ENCODE results near the gene ALDH16A1.
"Not testable (repeated sequence)": the region's sequence is repeated elsewhere in the genome, so short reads cannot be mapped to it uniquely, and the experiment has no call there.

The ALDH16A1 gene

GRCh38 chr19:49472936-49473335 lies 19.9 kb downstream of the ALDH16A1 start:
- Histone ChIP-seq H3K4me3 (ENCODE audit: low read length) (no peak overlapping the region), H3K27ac (ENCODE audit: low read length) (no peak overlapping the region), H3K9ac (ENCODE audit: low read length) (no peak overlapping the region), H3K27me3 (ENCODE audit: control insufficient read depth, insufficient read depth, low read length) (peaks cover 10% of the 10 kb centered on the region), H3K36me3 (ENCODE audit: control insufficient read depth, low read depth, low read length) (peaks cover 8% of the 10 kb centered on the region), H3K9me3 (ENCODE audit: control insufficient read depth, low read depth, low read length) (no peaks in the 10 kb centered on the region), H3K4me1 (ENCODE audit: control insufficient read depth, low read depth, low read length) (peaks cover 8% of the 10 kb centered on the region)

DNA sequence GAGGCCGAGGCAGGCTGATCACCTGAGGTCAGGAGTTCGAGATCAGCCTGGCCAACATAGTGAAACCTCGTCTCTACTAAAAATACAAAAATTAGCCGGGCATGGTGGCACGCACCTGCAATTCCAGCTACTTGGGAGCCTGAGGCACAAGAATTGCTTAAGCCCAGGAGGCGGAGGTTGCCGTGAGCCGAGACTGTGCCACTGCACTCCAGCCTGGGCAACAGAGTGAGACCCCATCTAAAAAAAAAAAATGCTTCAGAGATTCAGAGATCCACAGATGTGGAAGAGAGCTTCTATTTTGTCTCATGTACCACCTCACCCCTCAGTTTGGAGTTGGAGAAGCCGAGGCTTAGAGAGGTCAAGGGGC lies 20.5 kb downstream of the ALDH16A1 start:
- not testable (repeated sequence) for H3K27me3 ChIP-seq (ENCODE audit: control insufficient read depth, insufficient read depth, low read length); H3K9ac ChIP-seq (ENCODE audit: low read length); H3K4me1 ChIP-seq (ENCODE audit: control insufficient read depth, low read depth, low read length); H3K36me3 ChIP-seq (ENCODE audit: control insufficient read depth, low read depth, low read length); H3K9me3 ChIP-seq (ENCODE audit: control insufficient read depth, low read depth, low read length); H3K4me3 ChIP-seq (ENCODE audit: low read length); H3K27ac ChIP-seq (ENCODE audit: low read length)

- Histone ChIP-seq H3K9ac (ENCODE audit: low read length) (no peak within 1 kb of the TSS), H3K27ac (ENCODE audit: low read length) (no peak within 1 kb of the TSS), H3K27me3 (ENCODE audit: control insufficient read depth, insufficient read depth, low read length) (peaks cover 10% of the 10 kb centered on the region), H3K4me3 (ENCODE audit: low read length) (peak within 1 kb of the TSS; percentile 26), H3K9me3 (ENCODE audit: control insufficient read depth, low read depth, low read length) (no peaks in the 10 kb centered on the region), H3K36me3 (ENCODE audit: control insufficient read depth, low read depth, low read length) (peaks cover 8% of the 10 kb centered on the region), H3K4me1 (ENCODE audit: control insufficient read depth, low read depth, low read length) (peaks cover 3% of the 10 kb centered on the region)
Measured at GRCh38 chr19:49473868-49474541, 21.0 kb downstream of the ALDH16A1 start, which contains the start of gene FLT3LG. TSS of gene FLT3LG (plus strand) at chr19:49474215. CDS start at chr19:49474640, 425 bp downstream.

DNA sequence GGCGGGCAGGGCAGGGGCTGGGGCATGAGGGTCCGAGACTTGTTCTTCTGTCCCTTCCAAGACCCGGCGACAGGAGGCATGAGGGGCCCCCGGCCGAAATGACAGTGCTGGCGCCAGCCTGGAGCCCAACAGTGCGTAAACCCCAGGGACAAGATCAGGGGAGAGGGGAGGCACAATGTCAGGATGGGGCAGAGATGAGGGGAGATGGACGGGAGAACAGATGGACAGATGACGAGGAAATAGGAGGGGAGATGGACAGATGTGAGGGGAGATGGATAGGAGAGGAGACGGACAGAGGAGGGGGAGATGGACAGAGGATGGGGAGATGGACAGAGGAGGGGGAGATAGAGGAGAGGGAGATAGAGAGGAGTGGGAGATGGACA lies 21.5 kb downstream of the ALDH16A1 start:
- no peak overlapping the region for H3K4me3 ChIP-seq (ENCODE audit: low read length)
- no peak overlapping the region for H3K9ac ChIP-seq (ENCODE audit: low read length)
- no peak overlapping the region for H3K27ac ChIP-seq (ENCODE audit: low read length)

DNA sequence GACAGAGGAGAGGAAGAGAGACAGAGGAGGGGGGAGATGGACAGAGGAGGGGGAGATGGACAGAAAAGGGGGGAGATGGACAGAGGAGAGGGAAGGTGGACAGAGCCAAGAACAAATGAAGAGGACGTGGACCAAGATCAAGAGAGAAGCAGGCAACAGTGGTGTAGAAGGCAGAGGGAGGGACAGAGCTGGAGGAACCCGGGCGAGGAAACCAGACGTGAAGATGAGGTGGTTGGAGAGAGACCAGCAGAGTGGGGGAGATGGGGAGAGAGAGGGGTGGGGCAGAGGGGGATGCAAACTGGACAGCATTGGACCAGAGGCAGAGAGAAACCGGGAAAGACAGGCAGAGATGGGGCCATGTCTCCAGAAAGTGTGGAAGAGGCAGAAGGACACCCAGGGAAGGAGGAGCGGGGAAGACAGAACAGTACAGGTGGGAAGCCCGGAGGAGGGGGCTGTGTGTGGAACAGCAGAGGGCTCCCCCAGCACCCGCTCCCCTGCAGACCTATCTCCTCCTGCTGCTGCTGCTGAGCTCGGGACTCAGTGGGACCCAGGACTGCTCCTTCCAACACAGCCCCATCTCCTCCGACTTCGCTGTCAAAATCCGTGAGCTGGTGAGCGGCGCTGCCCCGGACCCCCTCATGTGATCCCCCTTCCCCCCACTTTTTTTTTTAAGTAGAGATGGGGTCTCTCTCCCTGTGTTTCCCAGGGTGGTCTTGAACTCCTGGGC lies 22.3 kb downstream of the ALDH16A1 start:
- Histone ChIP-seq H3K36me3 (ENCODE audit: control insufficient read depth, low read depth, low read length) (peaks cover 1% of the 10 kb centered on the region), H3K9me3 (ENCODE audit: control insufficient read depth, low read depth, low read length) (no peaks in the 10 kb centered on the region), H3K4me3 (ENCODE audit: low read length) (no peak overlapping the region), H3K9ac (ENCODE audit: low read length) (no peak overlapping the region), H3K27me3 (ENCODE audit: control insufficient read depth, insufficient read depth, low read length) (peaks cover 10% of the 10 kb centered on the region), H3K4me1 (ENCODE audit: control insufficient read depth, low read depth, low read length) (peaks cover 3% of the 10 kb centered on the region), H3K27ac (ENCODE audit: low read length) (no peak overlapping the region)

More for the DNA sequence above, 21.5 kb downstream of the ALDH16A1 start:
- peaks cover 3% of the 10 kb centered on the region for H3K4me1 ChIP-seq (ENCODE audit: control insufficient read depth, low read depth, low read length)
- peaks cover 8% of the 10 kb centered on the region for H3K36me3 ChIP-seq (ENCODE audit: control insufficient read depth, low read depth, low read length)
- H3K9me3 ChIP-seq (ENCODE audit: control insufficient read depth, low read depth, low read length) = no peaks in the 10 kb centered on the region
- peaks cover 10% of the 10 kb centered on the region for H3K27me3 ChIP-seq (ENCODE audit: control insufficient read depth, insufficient read depth, low read length)

- Histone ChIP-seq H3K36me3 (ENCODE audit: control insufficient read depth, low read depth, low read length) (no peaks in the 10 kb centered on the region), H3K4me3 (ENCODE audit: low read length) (no peak overlapping the region), H3K4me1 (ENCODE audit: control insufficient read depth, low read depth, low read length) (peaks cover 3% of the 10 kb centered on the region), H3K27me3 (ENCODE audit: control insufficient read depth, insufficient read depth, low read length) (peaks cover 10% of the 10 kb centered on the region), H3K27ac (ENCODE audit: low read length) (no peak overlapping the region), H3K9me3 (ENCODE audit: control insufficient read depth, low read depth, low read length) (no peaks in the 10 kb centered on the region), H3K9ac (ENCODE audit: low read length) (no peak overlapping the region)
Measured at GRCh38 chr19:49475995-49476880, 23.2 kb downstream of the ALDH16A1 start.

DNA sequence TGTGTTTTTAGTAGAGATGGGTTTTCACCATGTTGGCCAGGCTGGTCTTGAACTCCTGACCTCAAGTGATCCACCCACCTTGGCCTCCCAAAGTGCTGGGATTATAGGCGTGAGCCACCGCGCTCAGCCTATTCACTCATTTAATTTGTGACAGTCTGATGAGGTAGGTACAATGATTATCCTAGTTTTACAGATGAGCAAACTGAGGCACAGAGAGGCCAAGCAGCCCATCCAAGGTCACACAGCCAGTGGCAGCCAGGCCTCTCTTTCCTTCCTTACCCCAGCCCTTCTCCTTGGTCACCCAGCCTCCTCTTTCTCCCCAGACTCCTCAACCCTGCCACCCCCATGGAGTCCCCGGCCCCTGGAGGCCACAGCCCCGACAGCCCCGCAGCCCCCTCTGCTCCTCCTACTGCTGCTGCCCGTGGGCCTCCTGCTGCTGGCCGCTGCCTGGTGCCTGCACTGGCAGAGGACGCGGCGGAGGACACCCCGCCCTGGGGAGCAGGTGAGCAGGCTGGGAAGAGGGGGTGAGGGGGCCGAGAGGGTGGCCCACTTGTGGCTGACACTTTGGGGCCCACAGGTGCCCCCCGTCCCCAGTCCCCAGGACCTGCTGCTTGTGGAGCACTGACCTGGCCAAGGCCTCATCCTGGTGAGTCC lies 27.1 kb downstream of the ALDH16A1 start:
- Histone ChIP-seq H3K9ac (ENCODE audit: low read length) (no peak overlapping the region), H3K4me1 (ENCODE audit: control insufficient read depth, low read depth, low read length) (peaks cover 3% of the 10 kb centered on the region), H3K27me3 (ENCODE audit: control insufficient read depth, insufficient read depth, low read length) (peaks cover 3% of the 10 kb centered on the region), H3K27ac (ENCODE audit: low read length) (no peak overlapping the region), H3K4me3 (ENCODE audit: low read length) (no peak overlapping the region), H3K9me3 (ENCODE audit: control insufficient read depth, low read depth, low read length) (no peaks in the 10 kb centered on the region), H3K36me3 (ENCODE audit: control insufficient read depth, low read depth, low read length) (no peaks in the 10 kb centered on the region)

DNA sequence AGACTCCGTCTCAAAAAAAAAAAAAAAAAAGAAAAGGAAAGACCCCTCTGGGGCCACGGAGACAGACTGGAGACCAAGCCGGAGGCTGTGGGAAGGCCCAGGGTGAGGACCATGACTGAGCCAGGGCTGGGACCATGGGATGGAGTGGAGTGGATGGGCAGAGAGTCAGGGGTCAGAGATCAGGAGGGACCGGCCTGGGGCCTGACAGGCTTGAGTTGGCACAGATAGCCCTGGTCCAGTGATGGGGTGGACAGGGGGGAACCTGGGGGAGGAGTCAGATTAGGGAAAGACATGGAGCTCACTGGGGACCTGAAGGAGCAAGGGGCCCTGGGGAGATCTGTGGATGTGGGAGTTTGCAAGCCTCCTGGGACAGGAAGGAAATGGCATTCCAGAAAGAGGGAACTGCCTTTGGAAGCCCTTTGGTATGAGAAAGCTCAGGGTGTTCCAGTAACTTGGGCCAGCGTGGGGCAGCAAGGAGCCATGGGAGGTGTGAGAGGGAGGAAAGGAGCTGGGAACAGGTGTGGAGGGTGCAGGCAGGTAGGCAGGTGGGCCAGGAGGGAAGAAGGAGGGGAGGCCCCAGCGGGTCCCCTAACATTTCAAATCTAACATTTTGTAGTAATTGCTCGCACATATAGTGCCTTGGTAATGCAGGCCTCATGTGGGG lies 28.1 kb downstream of the ALDH16A1 start:
- Histone ChIP-seq H3K27ac (ENCODE audit: low read length) (no peak overlapping the region), H3K27me3 (ENCODE audit: control insufficient read depth, insufficient read depth, low read length) (no peaks in the 10 kb centered on the region), H3K9me3 (ENCODE audit: control insufficient read depth, low read depth, low read length) (no peaks in the 10 kb centered on the region), H3K36me3 (ENCODE audit: control insufficient read depth, low read depth, low read length) (no peaks in the 10 kb centered on the region), H3K9ac (ENCODE audit: low read length) (no peak overlapping the region), H3K4me1 (ENCODE audit: control insufficient read depth, low read depth, low read length) (peaks cover 3% of the 10 kb centered on the region), H3K4me3 (ENCODE audit: low read length) (no peak overlapping the region)

- Histone ChIP-seq H3K4me3 (ENCODE audit: low read length) (no peak overlapping the region), H3K4me1 (ENCODE audit: control insufficient read depth, low read depth, low read length) (no peaks in the 10 kb centered on the region), H3K27ac (ENCODE audit: low read length) (no peak overlapping the region), H3K9me3 (ENCODE audit: control insufficient read depth, low read depth, low read length) (no peaks in the 10 kb centered on the region), H3K36me3 (ENCODE audit: control insufficient read depth, low read depth, low read length) (peaks cover 30% of the 10 kb centered on the region), H3K9ac (ENCODE audit: low read length) (no peak overlapping the region), H3K27me3 (ENCODE audit: control insufficient read depth, insufficient read depth, low read length) (no peaks in the 10 kb centered on the region)
Measured at GRCh38 chr19:49486232-49486631, 33.2 kb downstream of the ALDH16A1 start.

DNA sequence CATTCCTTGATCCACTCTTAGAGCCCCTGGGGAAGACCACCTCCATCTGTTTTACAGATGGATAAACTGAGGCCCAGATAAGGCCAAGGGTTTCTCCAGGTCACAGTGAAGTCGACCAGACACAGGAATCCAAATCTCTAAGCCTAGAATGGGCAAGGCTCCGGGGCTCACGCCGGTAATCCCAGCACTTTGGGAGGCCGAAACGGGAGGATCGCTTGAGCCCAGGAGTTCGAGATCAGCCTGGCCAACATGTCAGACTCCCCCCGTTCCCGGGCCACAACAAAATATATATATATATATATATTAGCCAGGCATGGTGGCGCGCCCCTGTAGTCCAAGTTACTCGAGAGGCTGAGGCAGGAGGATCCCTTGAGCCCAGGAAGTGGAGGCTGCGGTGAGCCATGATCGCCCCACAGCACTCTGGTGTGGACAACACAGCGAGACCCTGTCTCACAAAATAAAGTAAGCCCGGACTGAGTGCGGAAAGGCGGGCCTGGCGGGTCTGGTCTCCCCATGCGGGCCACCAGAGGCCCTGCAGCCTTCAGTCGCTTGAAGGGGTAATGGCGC lies 33.8 kb downstream of the ALDH16A1 start:
- no peaks in the 10 kb centered on the region for H3K27me3 ChIP-seq (ENCODE audit: control insufficient read depth, insufficient read depth, low read length)
- H3K4me1 ChIP-seq (ENCODE audit: control insufficient read depth, low read depth, low read length) = no peaks in the 10 kb centered on the region
- H3K9me3 ChIP-seq (ENCODE audit: control insufficient read depth, low read depth, low read length) = no peaks in the 10 kb centered on the region
- H3K9ac ChIP-seq (ENCODE audit: low read length) = no peak overlapping the region
- no peak overlapping the region for H3K4me3 ChIP-seq (ENCODE audit: low read length)
- H3K36me3 ChIP-seq (ENCODE audit: control insufficient read depth, low read depth, low read length) = peaks cover 36% of the 10 kb centered on the region
- no peak overlapping the region for H3K27ac ChIP-seq (ENCODE audit: low read length)

All from iPS-18a (cell line).